Kasumi-1 (cell line): ENCODE data around the gene TUT7.
"Not testable (repeated sequence)": the region's sequence is repeated elsewhere in the genome, so short reads cannot be mapped to it uniquely, and the experiment has no call there.

Source experiments
- DNase-seq, 2 experiments: peaks; one replicate each; lab custom pipeline; 2025; lab: John Stamatoyannopoulos, UW

Gene TUT7

GRCh38 chr9:86354011-86354817, at the start of gene TUT7:
Gene TUT7, minus strand, starts transcription at chr9:86354410. Its CDS starts 1,211 bp downstream, at chr9:86353199.
- DNase-seq, result peak; percentile 91 to 94

- DNase-seq, result no peak
Measured at GRCh38 chr9:86402591-86402990, 48.4 kb upstream of the TUT7 start.

GRCh38 chr9:86396412-86396811, 42.2 kb upstream of the TUT7 start:
- no peak for DNase-seq

GRCh38 chr9:86390184-86390583, 36.0 kb upstream of the TUT7 start:
- not testable (repeated sequence) for DNase-seq

GRCh38 chr9:86389628-86390027, 35.4 kb upstream of the TUT7 start:
- DNase-seq, result peak in 1 of 2 experiments; percentile 13

- no peak for DNase-seq
Measured at GRCh38 chr9:86387376-86387775, 33.2 kb upstream of the TUT7 start.

GRCh38 chr9:86383000-86383399, 28.8 kb upstream of the TUT7 start:
- DNase-seq, result not testable (repeated sequence)

- no peak for DNase-seq
Measured at GRCh38 chr9:86376016-86376415, 21.8 kb upstream of the TUT7 start.

GRCh38 chr9:86369810-86370209, 15.6 kb upstream of the TUT7 start:
- DNase-seq, result no peak

- DNase-seq, result no peak
Measured at GRCh38 chr9:86368871-86369521, 14.8 kb upstream of the TUT7 start.

GRCh38 chr9:86361176-86361575, 7.0 kb upstream of the TUT7 start:
- DNase-seq, result no peak

GRCh38 chr9:86359151-86359879, 5.1 kb upstream of the TUT7 start:
- no peak for DNase-seq

GRCh38 chr9:86356871-86357866, 3.0 kb upstream of the TUT7 start:
- no peak for DNase-seq

- DNase-seq, result no peak
Measured at GRCh38 chr9:86355814-86356213, 1.6 kb upstream of the TUT7 start.

GRCh38 chr9:86354818-86355309, 654 bp upstream of the TUT7 start:
- DNase-seq, result peak; percentile 30 to 53

- peak in 1 of 2 experiments; percentile 32 for DNase-seq
Measured at GRCh38 chr9:86353655-86354010, 577 bp downstream of the TUT7 start.

GRCh38 chr9:86352440-86353077, 1.7 kb downstream of the TUT7 start:
- DNase-seq, result peak in 1 of 2 experiments; percentile 6

GRCh38 chr9:86351880-86352279, 2.3 kb downstream of the TUT7 start:
- no peak for DNase-seq

- DNase-seq, result peak; percentile 32 to 44
Measured at GRCh38 chr9:86350006-86350760, 4.0 kb downstream of the TUT7 start.

- no peak for DNase-seq
Measured at GRCh38 chr9:86349271-86349670, 4.9 kb downstream of the TUT7 start.
